ENCODE measurements around the gene STPG1. TPM values are rescaled to one million over a fixed set of nuclear protein-coding genes. Genes with fewer than 3 reads are reported as not detected.
A peak's percentile ranks its signal among the peaks of the same experiment; 100 is the strongest.

STPG1 gene
- total and polyA plus RNA-seq, 9 of the 15 experiments (the other 6 are each of a cell fraction or from before 2014, with no cell fraction given) = 5.0 to 11.9 (median 8.3) TPM

DNA sequence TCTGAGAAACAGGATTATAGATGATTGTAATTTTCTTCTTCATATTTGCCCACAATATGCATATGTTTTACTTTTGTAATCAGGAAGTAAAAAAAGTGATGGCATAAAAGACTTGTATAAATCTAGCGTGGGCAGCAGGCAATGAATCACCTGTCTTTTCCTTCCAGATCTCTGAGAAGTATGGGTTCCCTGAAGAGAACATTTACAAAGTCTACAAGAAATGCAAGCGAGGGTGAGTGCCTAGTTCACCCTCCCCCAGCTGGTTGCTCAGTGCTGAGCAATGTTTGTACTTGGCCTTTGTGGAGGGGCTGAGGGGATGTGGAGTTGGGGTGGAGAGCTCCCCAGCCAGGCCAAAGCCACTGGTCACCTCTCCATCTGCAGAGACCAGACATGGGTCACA lies 63.7 kb downstream of the STPG1 start:
- intact Hi-C loops (cut with micrococcal nuclease) (no loop called here), in situ Hi-C loops (cut with MboI) (no loop called here)
- Histone ChIP-seq H3K4me2 (ENCODE audit: insufficient read depth, low read length) (no peak overlapping the region), H3K9me1 (ENCODE audit: control insufficient read depth, insufficient read depth, low read length) (no peaks in the 10 kb centered on the region), H4K20me1 (replicated peaks; ENCODE audit: control insufficient read depth, insufficient read depth, low read length) (peaks cover 11% of the 10 kb centered on the region), H3K79me2 (ENCODE audit: control insufficient read depth, insufficient read depth, low read length) (no peaks in the 10 kb centered on the region), H3K27ac (ENCODE audit: extremely low read depth, low read depth, low read length) (no peak overlapping the region), H3K4me1 (replicated peaks in 1 of 2; ENCODE audit: control insufficient read depth in 2 of 2, insufficient read depth in 2 of 2, low read length in 2 of 2) (peaks cover 0 to 11% of the 10 kb centered on the region in 2 experiments; a peak in 2 of 5 replicates), H3K9ac (ENCODE audit: insufficient read depth in 1 of 2, low read depth in 2 of 2, low read length in 2 of 2) (no peak overlapping the region), H3K9me3 (replicated peaks; ENCODE audit: control insufficient read depth, insufficient read depth, low read depth, low read length) (no peaks in the 10 kb centered on the region), H3K36me3 (ENCODE audit: control insufficient read depth, insufficient read depth, low read length) (no peaks in the 10 kb centered on the region), H3K4me3 (no peak overlapping the region), H2AFZ (ENCODE audit: low read depth, low read length) (no peak overlapping the region), H3K27me3 (ENCODE audit: control insufficient read depth in 2 of 2, insufficient read depth in 2 of 2, low read length in 2 of 2) (peaks cover 19 to 88% of the 10 kb centered on the region in 2 experiments)
- TF ChIP-seq ESRRA (IDR thresholded peaks at IDR 0.05; ENCODE audit: borderline replicate concordance, low read depth) (no peak), ZNF174 (CRISPR knock-in tag; IDR thresholded peaks at IDR 0.05) (no peak), ZNF445 (CRISPR knock-in tag; IDR thresholded peaks at IDR 0.05; ENCODE audit: low read depth) (no peak), SOX6 (IDR thresholded peaks at IDR 0.05) (no peak), POLR3G (IDR thresholded peaks at IDR 0.05; ENCODE audit: extremely low read depth, insufficient read length, insufficient replicate concordance) (no peak), ZC3H11A (IDR thresholded peaks at IDR 0.05; ENCODE audit: low read depth, low read length) (no peak), ZNF589 (CRISPR knock-in tag; IDR thresholded peaks at IDR 0.05; ENCODE audit: low read depth) (no peak), HNRNPL (IDR thresholded peaks at IDR 0.05; ENCODE audit: low read depth, low read length) (no peak), ZNF561 (CRISPR knock-in tag; conservative IDR thresholded peaks at IDR 0.05) (no peak), EWSR1 (IDR thresholded peaks at IDR 0.05; ENCODE audit: borderline replicate concordance, low read depth, partially characterized antibody) (no peak), YBX1 (IDR thresholded peaks at IDR 0.05) (no peak)
- TF ChIP-seq, protein P1, sequence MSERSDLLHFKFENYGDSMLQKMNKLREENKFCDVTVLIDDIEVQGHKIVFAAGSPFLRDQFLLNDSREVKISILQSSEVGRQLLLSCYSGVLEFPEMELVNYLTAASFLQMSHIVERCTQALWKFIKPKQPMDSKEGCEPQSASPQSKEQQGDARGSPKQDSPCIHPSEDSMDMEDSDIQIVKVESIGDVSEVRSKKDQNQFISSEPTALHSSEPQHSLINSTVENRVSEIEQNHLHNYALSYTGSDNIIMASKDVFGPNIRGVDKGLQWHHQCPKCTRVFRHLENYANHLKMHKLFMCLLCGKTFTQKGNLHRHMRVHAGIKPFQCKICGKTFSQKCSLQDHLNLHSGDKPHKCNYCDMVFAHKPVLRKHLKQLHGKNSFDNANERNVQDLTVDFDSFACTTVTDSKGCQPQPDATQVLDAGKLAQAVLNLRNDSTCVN (CRISPR knock-in tag; IDR thresholded peaks at IDR 0.05) = no peak
- TF ChIP-seq, protein P2, sequence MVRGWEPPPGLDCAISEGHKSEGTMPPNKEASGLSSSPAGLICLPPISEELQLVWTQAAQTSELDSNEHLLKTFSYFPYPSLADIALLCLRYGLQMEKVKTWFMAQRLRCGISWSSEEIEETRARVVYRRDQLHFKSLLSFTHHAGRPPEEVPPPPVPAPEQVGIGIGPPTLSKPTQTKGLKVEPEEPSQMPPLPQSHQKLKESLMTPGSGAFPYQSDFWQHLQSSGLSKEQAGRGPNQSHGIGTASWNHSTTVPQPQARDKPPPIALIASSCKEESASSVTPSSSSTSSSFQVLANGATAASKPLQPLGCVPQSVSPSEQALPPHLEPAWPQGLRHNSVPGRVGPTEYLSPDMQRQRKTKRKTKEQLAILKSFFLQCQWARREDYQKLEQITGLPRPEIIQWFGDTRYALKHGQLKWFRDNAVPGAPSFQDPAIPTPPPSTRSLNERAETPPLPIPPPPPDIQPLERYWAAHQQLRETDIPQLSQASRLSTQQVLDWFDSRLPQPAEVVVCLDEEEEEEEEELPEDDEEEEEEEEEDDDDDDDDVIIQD (CRISPR knock-in tag; IDR thresholded peaks at IDR 0.05) = no peak
- ChIA-PET POLR2A (interaction anchor here (1.7 kb wide), 1 partner anchor 16 kb away, joined by 5 read pairs; no protein-coding TSS in a partner anchor), CTCF (ENCODE audit: low intra/inter-chr PET ratio) (no interaction called here)
- DNase-seq (ENCODE audit: extremely low read depth in 1 of 4, low spot score in 3 of 4) (no peak), ATAC-seq (no peak), FAIRE-seq (peak; percentile 15)
- WGBS (ENCODE audit: insufficient coverage, low coverage, missing lambda C conversion rate) = 2% methylated on average over 2 of the region's 2 CpGs
- no TSS peak for BruUV-seq (replicated peaks)
